GM19099 (cell line): ENCODE results near the gene YJU2.

Experiments used
- POLR2A ChIP-seq: IDR thresholded peaks from 3 replicates; pipeline ENCODE4 v1.6.1; 2011; ENCODE audit warnings: low read depth; ENCODE audit not compliant: insufficient read length; ENCODE audit errors: extremely low read depth

The YJU2 gene

DNA sequence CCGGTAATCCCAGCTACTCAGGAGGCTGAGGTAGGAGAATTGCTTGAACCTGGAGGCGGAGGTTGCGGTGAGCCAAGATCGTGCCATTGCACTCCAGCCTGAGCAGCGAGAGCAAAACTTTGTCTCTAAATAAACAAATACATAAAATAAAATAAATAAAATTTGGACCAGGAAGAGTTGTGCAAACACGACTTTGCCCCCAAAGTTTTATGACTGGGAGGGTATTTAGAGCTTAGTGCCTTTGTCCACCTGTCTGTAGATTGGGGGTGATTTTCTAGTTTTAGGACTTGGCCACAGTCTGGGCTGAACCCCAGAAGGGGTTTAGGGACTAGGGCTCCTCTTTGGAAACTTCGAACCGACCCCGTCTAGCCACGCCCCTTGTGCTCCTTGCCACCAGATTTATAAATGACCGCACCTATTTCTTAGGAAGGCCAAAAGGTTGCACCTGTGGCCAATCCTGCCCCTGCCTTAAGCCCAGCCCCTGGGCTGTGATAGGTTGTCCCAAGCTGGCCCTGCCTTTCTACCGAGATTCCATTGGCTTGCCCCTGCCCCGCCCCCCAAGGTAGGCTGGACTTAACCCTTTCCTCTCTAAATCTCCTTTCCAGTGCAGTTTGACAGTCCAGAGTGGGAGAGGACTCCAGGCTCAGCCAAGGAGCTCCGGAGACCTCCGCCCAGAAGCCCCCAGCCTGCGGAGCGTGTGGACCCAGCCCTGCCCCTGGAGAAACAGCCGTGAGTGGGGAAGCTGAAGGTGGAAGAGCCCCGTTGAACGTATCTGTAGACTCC, 37.5 kb downstream of the YJU2 start:
- no peak for TF ChIP-seq POLR2A

DNA sequence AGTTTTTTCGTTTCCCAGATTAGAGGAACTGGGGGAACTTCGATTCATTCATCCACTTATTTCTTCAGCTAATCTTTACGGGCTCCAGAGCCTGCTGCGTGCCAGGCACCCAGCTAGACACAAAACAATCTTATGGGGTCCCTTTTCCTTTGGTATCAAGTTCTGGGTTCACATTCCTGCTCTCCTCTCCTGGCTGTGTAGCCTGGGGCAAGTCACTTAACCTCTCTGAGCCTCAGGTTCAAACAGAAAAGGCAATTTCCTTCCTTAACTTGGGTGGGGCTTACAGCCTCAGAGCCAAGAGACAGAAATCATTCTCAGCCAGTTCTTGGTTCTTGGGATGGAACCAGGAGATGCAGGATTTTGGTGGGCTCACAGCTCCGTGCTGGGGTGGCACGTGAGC, 38.1 kb downstream of the YJU2 start:
- TF ChIP-seq POLR2A: no peak

DNA sequence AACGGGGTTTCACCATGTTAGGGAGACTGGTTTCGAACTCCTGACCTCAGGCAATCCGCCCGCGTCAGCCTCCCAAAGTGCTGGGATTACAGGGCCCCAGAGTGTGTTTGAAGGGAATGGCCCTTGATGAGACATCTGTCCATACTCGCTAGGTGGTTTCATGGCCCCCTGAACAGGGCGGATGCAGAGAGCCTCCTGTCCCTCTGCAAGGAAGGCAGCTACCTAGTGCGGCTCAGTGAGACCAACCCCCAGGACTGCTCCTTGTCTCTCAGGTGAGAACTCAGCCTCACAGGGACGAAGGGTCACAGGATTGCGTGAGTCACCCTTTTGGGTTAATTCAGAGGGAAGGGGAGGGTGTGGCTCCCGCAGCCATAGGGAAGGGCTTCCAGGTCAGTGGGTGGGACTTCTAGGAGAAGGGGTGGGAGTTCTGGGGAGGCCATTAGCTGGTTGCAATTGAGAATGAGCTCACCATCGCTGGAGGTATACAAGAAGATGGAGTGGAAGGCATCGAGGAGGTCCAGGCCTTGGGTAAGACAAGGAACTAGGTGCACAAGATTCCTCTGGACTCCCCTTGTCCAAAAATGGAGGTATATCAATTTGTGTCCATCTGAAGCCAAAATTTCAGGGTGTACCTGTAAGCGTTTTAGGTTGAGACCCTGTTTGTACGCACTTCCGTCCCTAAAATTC, 41.4 kb downstream of the YJU2 start:
- TF ChIP-seq POLR2A: no peak

DNA sequence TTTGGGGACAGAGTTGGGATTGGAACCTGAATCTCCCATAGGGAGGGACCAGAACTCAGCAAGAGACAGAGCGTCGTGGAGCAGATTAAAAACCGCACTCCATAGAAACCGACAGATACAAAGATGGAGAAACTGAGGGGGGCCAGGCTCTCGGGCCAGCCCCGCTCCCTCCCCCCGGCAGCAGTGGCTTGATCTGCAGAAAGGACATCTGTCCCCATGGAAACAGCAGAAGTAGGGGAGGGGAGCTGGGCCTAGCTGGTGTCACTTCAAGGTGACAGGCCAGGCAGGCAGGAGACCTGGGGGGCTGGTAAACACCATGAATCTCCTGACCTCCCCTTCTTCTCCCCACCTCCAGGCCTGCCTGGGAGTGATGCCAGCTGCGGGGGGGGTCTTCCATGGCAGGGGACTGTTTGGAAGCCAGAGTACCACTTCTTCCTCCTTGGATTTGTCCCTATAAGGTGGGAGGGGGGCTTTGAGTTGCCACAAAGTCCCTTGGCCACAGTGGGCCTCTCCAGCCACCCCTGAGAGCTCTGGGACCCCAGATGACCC, 44.4 kb downstream of the YJU2 start:
- TF ChIP-seq POLR2A: no peak

DNA sequence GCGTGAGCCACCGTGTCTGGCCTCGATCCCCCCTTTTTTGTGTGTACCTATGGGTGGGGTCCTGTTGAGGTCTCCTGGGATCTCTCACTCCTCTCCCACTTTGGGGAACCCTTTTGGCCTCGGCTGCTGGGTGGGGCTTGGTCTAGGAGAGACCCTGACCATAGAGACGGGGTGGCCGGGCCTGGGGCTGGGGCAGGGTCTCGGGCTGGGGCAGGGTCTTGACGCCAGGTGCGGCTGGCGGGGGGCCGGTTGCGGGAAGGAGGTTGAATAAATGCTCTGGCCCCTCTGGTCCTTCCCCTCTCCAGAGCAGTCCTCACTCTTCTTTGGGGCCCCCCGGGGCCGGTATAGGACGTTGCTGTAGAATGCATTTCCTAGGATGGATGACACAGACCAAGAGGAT, 45.6 kb downstream of the YJU2 start:
- TF ChIP-seq POLR2A: no peak

DNA sequence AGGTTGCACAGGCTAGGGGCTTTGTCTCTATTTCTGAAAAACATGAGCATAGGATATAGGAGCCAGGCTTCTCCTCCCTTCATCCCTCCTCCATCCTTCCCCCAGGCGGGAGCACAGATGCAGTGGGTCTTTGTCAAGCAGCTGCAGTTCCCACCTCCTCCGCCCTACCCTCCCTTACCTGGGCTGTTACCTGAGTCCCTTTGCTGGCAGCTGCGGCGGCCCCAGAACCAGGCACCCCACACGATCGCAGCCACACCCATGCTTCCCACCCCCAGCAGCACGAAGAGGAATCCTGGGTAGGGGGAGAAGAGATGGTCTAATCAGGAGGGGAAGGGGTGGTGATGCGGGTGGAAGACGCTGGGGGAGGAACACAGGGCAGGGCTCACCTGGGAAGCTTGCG, 47.5 kb downstream of the YJU2 start:
- TF ChIP-seq POLR2A: no peak

DNA sequence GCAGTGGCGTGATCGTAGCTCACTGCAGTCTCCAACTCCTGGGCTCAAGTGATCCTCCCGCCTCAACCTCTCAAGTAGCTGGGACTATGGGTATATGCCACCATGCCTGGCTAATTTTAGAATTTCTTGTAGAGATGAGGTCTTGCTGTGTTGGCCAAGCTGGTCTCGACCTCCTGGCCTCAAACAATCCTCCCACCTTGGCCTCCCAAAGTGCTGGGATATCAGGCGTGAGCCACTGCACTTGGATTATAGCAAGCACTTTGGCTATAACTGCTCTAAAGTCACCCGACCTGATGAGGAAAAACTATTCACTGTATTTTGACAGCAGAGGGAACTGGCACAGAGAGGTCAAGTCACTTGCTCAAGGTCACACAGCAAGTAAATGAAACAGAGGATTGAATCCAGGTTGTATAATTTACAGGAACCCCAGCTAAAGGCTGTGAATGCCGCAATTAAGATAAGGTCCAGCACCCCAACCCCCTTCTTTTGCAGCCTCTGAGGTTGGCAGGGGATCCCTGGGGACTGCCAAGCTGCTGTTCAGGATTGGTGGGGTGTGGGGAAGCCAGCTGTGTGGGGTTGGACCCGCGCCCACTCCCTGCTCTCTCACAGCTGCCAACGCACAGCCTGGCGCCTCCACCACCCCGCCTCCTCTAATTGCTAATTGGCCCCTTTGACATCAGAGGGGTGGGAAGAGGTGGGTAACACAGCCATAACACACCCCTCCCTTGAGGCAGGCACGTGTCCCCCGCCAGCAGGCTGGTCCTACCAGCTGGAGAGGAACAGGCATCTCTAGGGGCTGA, 49.3 kb downstream of the YJU2 start:
- TF ChIP-seq POLR2A: no peak

DNA sequence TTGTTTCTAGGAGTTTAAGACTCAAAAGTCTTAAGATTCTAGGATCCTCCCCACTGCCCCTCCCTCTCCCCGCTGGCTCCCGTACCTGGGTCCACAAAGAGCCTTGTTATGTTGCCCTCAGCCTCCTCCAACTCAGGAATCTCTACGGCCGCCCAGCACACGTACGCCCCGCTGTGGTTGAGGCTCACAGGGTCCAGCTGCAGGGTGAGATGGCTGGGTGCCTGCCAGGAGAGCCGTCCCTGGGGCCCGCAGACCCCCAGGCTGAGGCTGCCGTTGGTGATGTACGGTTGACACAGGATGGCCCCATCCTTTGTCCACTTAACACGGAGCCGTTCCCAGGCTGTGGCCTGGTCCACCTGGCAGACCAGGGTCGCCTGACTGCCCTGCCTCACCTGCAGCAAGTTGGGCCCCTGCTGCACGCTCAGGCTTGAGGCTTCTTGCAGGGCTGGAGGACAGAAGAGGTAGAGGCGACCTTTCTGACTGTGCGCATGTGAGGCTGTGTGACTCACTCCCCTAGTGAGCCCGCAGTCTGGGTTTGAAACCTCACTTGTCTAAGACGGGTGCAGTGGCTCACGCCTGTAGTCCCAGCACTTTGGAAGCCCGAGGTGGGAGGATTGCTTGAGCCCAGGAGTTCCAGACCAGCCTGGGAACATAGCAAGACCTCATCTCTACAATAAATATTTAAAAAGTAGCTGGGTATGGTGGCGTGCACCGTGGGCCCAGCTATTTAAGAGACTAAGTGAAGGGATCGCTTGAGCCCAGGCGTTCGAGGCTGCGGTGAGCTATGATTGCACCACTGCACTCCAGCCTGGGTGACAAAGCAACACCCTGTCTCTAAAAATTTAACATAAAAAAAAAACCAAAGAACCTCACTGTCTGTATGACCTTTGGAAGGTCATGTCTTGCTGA, 51.3 kb downstream of the YJU2 start:
- no peak for TF ChIP-seq POLR2A

DNA sequence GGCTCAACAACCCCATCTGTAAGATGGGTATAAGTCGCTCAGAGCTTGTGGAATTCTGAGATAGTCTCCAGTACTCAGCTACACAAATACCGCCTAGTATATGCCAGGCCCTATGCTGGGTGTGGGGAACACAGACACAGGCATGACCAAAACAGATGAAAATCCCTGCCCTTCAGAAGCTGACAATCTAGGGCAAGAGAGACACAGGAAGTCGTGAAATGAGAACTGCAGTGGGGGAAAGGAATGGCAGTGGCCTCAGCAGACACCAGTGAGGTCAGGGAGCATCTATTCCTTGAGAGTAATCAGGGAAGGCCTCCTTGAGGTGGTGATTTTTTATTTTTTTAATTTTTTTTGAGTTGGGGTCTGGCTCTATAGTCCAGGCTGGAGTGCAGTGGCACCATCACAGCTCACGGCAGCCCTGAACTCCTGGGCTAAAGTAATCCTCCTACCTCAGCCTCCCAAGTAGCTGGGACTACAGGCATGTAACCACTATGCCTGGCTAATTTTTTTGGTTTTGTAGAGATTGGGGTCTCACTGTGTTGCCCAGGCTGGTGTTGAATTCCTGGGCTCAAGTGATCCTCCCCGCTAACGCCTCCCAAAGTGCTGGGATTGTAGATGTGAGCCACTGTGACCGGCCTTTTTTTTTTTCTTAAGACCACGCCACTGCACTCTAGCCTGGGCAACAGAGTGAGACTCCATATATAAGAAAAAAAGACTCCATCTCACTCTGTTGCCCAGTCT, 52.1 kb downstream of the YJU2 start:
- no peak for TF ChIP-seq POLR2A

DNA sequence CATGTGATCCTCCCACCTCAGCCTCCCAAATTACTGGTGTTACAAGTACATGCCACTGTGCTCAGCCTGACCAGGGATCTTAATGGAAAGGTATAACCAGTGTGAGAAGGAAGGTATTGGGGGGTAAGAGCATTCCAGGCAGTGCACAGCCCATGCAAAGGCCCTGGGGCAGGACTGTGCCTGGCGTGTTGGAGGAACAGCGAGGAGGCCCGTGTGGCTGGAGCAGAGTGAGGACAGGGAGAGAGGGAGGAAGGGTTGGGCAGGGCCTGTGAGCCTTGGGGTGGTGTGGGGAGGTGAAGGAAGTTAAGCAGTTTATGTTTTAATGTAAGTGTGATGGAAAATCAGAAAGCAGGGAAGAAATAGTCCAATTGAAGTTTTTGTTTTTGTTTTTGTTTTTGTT, 53.7 kb downstream of the YJU2 start:
- no peak for TF ChIP-seq POLR2A

DNA sequence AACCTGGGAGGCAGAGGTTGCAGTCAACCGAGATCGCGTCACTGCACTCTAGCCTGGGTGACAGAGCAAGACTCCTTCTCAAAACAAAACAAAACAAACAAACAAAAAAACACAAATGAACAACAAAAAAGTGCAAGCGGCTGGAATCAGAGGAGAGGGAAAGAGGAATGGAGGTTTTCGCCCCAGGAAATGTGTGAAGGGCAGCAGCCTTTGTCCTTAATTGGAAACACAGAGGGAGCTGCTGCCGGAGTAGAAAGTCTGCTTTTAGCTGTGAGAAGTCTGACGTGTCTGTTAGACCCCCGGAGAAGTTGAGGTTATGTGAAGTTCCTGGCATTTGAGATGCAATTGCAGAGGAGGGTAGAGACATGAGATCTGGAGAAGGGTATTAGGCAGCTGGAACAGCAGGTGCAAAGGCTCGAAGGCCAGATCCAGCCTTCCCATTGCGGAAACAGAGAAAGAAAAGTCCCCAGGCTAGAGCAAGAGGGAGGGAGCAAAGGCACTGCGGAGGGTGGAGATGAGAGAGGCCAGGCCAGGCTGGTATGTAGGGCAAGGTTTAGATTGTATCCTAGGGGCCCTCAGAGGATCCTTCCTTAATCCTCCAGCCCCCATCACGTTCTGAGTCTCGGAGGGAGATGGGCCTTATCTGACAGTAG, 54.8 kb downstream of the YJU2 start:
- no peak for TF ChIP-seq POLR2A

DNA sequence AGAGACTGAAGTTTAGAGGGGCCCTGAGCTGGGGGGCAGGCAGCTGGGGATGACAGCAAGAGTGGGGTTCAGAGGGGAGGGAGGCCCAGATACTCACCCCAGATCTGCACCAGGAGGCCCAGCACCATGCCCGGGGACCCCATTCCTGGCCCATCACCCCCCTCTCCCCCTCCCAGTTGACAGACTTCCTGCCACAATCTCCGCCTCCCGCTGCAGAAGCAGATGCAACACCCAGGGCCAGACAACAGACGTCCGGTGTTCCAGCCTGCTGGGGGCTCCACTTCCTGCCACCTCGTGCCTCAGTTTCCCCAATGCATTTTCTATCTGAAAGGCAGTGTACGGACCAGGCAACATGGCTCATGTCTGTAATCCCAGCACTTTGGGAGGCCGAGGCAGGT, 55.4 kb downstream of the YJU2 start, which contains the start of gene TMIGD2:
Gene TMIGD2 (minus strand): TSS at position 147 of the 398 bp plus-strand sequence. CDS start 4 bp downstream, at position 143.
- TF ChIP-seq POLR2A: no peak
